Globus pallidus (tissue), 1 donor: ENCODE data around the gene CLDN9.
A peak's percentile ranks its signal among the peaks of the same experiment; 100 is the strongest.

ENCODE experiments used
- DNase-seq: peaks from one replicate; pipeline ENCODE4 v3.0.0-alpha.2; 2015; ENCODE audit warnings: low spot score

CLDN9 gene, protein sequence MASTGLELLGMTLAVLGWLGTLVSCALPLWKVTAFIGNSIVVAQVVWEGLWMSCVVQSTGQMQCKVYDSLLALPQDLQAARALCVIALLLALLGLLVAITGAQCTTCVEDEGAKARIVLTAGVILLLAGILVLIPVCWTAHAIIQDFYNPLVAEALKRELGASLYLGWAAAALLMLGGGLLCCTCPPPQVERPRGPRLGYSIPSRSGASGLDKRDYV

DNA sequence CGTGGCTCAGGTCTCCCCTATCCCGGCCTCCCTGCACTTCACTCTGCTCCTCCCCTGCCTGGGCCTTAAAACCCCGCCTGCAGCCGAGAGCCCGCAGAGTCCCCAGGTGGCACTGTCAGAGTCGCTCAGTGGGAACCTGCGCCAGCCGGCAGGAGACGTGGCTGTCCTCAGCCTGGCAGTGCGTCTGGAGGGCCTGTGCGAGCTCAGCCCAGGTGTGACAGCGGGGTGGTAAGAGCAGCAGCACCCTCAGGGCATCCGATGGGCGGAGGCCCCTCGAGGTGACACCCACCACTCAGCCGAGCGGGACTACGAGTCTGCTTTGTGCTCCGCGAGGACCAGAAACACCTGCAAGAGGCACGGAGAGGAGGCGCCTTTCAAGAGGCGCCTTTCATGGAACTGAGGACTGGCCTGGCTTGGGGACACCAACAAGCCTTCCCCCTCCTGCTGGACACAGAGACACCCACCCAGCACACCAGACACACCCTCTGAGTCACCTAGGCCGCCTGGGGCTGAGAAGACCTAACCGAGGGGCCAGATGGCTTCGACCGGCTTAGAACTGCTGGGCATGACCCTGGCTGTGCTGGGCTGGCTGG is at the start of gene CLDN9:
Gene CLDN9 (plus strand): TSS at position 96 of the 593 bp plus-strand sequence. CDS start 440 bp downstream, at position 536.
- DNase-seq = no peak

DNA sequence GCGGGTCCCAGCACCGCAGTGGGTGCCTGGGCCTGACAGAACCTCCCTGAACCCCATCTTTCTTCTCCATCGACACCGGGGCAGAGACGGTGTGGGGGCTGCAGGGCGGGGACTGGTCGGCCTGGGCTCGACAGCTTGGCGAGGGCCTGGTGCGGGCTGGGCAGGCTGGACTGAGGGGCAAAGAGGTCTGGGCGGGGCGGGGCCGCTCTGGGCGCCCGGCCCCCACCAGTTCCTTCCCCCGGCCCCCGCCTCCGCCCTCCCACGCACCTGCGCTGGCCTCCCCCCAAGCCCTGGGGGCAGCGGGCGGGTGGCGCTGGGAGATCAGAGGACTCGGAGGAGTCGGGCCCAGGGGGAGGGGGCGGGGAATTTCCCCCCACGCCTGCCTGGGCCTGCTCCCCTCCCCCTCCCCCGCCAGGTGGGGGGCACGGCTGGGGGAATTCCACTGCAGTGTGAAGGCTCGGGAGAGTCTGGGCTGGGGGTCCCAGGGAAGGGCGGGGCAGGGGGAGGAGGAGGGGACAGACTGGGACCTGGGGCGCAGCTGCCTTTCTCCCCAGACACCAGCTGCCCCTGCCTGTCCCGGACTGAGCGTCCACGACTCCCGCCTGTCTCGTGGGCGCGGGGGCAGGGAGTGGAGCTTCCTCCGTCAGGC is 49.5 kb upstream of the CLDN9 start:
- no peak for DNase-seq

GRCh38 chr16:2963723-2964474 is 48.8 kb upstream of the CLDN9 start, which contains the start of gene KREMEN2:
Gene KREMEN2 (plus strand): TSS chr16:2964275. CDS start chr16:2964521, 246 bp downstream.
- no peak for DNase-seq

DNA sequence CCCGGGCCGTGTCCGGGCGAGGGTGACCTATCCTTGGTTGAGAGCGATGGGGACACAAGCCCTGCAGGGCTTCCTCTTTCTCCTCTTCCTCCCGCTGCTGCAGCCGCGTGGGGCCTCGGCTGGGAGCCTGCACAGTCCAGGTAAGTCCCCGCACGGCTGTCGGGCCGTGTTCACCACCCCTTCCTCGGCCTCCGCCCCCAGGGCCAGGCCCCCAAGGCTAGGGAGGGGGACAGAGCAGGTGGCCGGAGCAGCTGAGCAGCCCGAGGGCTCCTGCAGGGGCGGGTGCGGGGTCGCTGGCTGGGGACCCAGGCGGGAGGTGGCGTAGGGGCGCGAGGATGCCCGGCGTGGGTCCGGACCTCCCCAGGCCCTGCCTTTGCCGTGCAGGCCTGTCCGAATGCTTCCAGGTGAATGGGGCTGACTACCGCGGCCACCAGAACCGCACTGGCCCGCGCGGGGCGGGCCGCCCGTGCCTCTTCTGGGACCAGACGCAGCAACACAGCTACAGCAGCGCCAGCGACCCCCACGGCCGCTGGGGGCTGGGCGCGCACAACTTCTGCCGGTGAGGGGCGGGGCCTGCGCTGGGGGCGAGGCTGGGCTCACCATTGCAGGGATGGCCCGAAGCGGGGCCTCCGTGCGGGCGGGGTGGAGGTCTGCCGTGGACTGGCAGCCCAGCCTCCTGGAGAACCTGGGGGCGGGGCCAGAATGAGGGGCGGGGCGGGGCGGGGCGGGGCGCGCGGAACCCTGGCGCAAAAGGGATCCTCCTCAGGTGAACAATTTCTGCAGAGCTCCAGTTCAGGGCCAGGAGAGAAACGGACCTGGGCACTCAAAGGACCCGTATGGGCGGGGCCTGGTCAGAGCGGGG is 48.0 kb upstream of the CLDN9 start:
- no peak for DNase-seq

DNA sequence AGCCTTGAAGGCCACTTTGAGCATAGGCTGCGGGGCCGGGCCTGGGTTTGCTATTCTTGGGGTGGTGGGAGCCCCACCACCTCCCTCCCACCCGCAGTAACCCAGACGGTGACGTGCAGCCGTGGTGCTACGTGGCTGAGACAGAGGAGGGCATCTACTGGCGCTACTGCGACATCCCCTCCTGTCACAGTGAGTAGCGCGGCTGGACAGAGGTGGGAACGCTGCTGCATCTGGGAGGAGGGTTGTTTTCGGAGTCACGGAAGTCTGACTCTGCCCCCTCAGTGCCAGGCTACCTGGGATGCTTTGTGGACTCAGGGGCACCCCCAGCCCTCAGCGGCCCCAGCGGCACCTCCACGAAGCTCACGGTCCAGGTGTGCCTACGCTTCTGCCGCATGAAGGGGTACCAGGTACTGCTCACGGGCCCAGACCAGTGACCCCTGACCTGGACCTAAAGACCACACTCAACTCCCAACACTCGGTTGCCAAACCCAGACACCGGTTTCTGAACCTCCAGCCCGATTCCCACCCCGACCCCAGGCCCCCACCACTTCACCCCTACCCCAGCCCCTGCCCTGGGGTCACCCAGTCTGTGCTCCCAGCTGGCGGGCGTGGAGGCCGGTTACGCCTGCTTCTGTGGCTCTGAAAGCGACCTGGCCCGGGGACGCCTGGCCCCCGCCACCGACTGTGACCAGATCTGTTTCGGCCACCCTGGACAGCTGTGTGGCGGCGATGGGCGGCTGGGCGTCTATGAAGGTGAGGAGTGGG is 46.5 kb upstream of the CLDN9 start:
- DNase-seq = no peak

DNA sequence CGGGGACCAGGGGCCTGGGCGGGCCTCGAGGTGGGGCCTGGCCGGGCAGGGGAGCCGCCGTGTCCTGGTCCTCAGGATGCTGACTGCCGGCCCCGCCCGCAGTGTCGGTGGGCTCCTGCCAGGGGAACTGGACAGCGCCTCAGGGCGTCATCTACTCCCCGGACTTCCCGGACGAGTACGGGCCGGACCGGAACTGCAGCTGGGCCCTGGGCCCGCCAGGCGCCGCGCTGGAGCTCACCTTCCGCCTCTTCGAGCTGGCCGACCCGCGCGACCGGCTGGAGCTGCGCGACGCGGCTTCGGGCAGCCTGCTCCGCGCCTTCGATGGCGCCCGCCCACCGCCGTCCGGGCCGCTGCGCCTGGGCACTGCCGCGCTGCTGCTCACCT is 45.9 kb upstream of the CLDN9 start:
- DNase-seq = no peak

DNA sequence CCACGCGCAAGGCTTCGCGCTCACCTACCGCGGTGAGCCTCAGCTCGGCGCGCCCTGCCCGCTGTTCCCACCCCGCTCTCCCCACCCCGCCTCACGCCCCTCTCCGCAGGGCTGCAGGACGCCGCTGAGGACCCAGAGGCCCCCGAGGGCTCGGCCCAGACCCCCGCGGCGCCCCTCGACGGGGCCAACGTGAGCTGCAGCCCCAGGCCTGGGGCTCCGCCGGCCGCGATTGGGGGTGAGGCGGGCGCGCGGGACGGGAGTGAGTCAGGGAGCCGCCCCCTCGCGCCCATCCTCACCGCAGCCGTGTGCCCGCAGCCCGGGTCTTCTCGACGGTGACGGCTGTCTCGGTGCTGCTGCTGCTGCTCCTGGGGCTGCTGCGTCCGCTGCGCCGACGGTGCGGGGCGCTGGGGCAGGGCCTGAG is 45.5 kb upstream of the CLDN9 start:
- no peak for DNase-seq

- no peak for DNase-seq
Measured at GRCh38 chr16:2967721-2968161, 45.0 kb upstream of the CLDN9 start.

GRCh38 chr16:2968368-2968737 is 44.4 kb upstream of the CLDN9 start:
- no peak for DNase-seq

GRCh38 chr16:2968738-2969544 is 43.8 kb upstream of the CLDN9 start, which contains the start of gene PAQR4:
Gene PAQR4 (plus strand): TSS chr16:2969348. CDS start chr16:2969675, 327 bp downstream.
- DNase-seq = peak; percentile 91

GRCh38 chr16:2969545-2970521 is 42.9 kb upstream of the CLDN9 start:
- peak; percentile 83 for DNase-seq

DNA sequence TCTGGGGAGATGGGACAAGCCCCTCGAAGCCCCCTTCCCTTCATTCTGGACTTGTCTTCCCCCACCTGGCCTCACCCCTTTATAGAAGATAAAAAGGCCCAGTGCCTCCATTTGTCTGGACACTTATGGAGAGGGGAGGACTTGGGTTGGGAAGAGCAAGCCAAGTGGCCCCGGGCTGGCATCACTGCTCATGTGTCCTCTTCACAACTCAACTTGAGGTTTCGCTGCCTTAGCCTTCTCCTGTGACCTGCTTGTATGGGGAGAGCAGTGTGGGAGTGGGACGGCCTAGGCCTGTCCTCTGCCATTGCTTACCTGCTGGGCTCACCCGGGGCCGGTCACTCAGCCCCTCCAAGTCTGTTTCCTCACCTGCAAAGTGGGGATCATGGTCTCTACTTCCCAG is 42.2 kb upstream of the CLDN9 start:
- no peak for DNase-seq

GRCh38 chr16:2971134-2971984 is 41.4 kb upstream of the CLDN9 start:
- no peak for DNase-seq

DNA sequence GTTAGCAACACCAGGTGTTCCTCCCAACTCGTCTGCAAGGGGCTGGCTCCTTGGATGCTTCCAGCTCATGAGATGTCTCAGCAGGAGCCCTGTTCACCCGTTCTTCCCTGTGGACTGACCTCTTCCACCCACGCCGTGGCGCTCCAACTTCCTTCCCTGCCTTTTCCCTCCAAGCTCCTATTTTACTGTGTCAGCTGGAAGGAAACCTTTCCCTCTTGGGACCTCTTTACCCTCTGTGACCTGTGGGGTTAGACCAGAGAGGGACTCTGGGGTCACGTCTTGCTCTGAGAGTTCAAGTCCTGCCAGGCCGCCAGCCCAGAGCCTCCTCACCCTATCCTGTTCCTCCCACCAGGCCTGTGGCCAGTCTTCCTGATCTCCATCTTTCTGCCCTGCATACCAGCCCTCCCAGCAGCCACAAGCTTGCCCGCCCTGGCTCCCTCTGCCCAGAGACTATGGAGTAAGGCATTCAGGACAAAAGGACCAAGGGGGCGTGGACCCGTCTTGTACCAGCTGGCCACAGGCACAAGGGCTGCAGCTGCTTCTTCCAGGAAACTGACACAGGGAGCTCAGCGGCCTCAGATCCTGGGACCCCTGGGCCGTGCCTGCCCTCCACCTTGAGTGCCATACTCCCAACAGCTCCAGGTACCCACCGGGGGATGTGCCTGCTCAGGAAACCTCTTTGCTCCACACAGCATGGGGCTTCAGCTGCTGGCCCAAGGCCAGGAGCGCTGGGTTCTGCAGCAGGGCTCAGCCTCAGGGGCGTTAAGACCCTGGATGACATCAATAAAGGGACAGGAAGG is 40.5 kb upstream of the CLDN9 start:
- DNase-seq = no peak

GRCh38 chr16:2973093-2973492 is 39.6 kb upstream of the CLDN9 start:
- peak; percentile 65 for DNase-seq

DNA sequence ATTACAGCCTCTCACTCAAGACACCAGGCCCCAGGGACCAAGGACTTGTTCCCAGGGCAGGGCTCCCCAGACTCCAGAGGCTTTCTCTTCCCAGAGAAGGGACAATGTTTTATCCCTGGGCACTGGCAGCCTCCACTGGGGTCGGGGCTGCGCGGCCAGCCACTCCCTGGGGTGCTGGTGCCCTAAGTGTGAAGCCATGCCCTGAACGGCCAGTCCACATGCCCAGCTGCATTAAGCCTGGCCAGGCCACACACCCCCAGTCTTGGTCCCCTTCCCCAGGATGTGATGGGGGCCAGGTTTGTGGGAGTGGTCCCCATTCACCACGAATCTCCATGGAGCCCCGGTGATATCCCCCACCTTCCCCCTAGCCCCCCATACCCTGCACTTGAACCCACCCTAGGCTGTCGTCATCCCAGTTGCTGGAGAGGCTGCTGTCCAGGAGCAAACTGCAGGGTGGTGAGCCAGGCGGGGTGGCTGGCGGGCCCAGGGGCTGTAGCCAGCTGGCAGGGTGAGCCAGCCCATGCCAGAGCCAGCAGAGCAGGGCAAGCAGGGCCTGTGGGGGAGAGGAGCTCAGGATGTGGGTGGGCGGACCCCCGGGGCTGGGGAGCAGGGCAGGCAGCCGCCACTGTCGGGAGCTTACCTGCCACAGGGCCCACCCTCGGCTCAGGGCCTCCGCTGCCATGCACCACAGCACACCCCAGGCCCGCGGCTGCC is 39.0 kb upstream of the CLDN9 start:
- DNase-seq = peak; percentile 58
